Tongue (tissue), 2 donors: ENCODE data around the gene TMC2. TPM values are rescaled to one million over a fixed set of nuclear protein-coding genes. Genes with fewer than 3 reads are reported as not detected.

Source experiments
- DNase-seq: peaks from one replicate; pipeline ENCODE4 v3.0.0-alpha.2; 2015
- total RNA-seq: library from RNA; depleted of rRNA; stranded (reverse); fragments of >200 nt; gene quantifications from one replicate; pipeline ENCODE4 v1.2.3, GENCODE V29; 2014

TMC2 gene
- total RNA-seq, 1 donor from 2014 or later, result not detected

GRCh38 chr20:2626853-2627541 lies 90.6 kb downstream of the TMC2 start:
- no peak for DNase-seq

- DNase-seq, result no peak
Observed at GRCh38 chr20:2631228-2631627, 94.9 kb downstream of the TMC2 start.

- DNase-seq, result no peak
Observed at GRCh38 chr20:2633381-2633780, 97.0 kb downstream of the TMC2 start.

- DNase-seq, result no peak
Observed at GRCh38 chr20:2637246-2637645, 100.9 kb downstream of the TMC2 start.

GRCh38 chr20:2640260-2640659 lies 103.9 kb downstream of the TMC2 start:
- DNase-seq, result no peak

GRCh38 chr20:2640899-2641298 lies 104.5 kb downstream of the TMC2 start:
- no peak for DNase-seq

GRCh38 chr20:2643708-2644107 lies 107.3 kb downstream of the TMC2 start:
- no peak for DNase-seq

- DNase-seq, result peak; percentile 96
Observed at GRCh38 chr20:2651772-2652723, 115.7 kb downstream of the TMC2 start, which contains the start of gene NOP56. Gene NOP56, plus strand, starts transcription at chr20:2652632. Its CDS starts 29 bp downstream, at chr20:2652661.

GRCh38 chr20:2652724-2653555 lies 116.6 kb downstream of the TMC2 start:
- DNase-seq, result peak; percentile 60

- no peak for DNase-seq
Observed at GRCh38 chr20:2653556-2654383, 117.4 kb downstream of the TMC2 start.

GRCh38 chr20:2654384-2654822 lies 118.0 kb downstream of the TMC2 start:
- DNase-seq, result no peak

- DNase-seq, result no peak
Observed at GRCh38 chr20:2654831-2655230, 118.5 kb downstream of the TMC2 start.

- DNase-seq, result no peak
Observed at GRCh38 chr20:2655331-2656116, 119.2 kb downstream of the TMC2 start.

GRCh38 chr20:2656471-2657117 lies 120.2 kb downstream of the TMC2 start:
- DNase-seq, result no peak

GRCh38 chr20:2657241-2657640 lies 120.9 kb downstream of the TMC2 start:
- DNase-seq, result no peak

- no peak for DNase-seq
Observed at GRCh38 chr20:2657674-2658073, 121.3 kb downstream of the TMC2 start.

GRCh38 chr20:2658414-2659354 lies 122.3 kb downstream of the TMC2 start:
- DNase-seq, result no peak

GRCh38 chr20:2659547-2659946 lies 123.2 kb downstream of the TMC2 start:
- no peak for DNase-seq

- DNase-seq, result no peak
Observed at GRCh38 chr20:2663364-2663886, 127.1 kb downstream of the TMC2 start.
